HepG2 (cell line): ENCODE measurements around the gene MAN1B1. TPM values are rescaled to one million over a fixed set of nuclear protein-coding genes. Genes with fewer than 3 reads are reported as not detected.
A peak's percentile ranks its signal among the peaks of the same experiment; 100 is the strongest.

Experiments used
- ARNT ChIP-seq: fragments of 450-650 bp; IDR thresholded peaks from 2 replicates; pipeline ENCODE4 v1.6.1; 2017
- ATRX ChIP-seq: sonication (generic); formaldehyde crosslinking; IDR thresholded peaks from 2 replicates; pipeline ENCODE4 v1.4.0; 2020; ENCODE audit warnings: missing genetic modification reagents, borderline replicate concordance
- HHEX ChIP-seq: IDR thresholded peaks from 2 replicates; pipeline ENCODE4 v1.6.1; 2016; ENCODE audit warnings: control low read depth
- KAT7 ChIP-seq: IDR thresholded peaks from 2 replicates; pipeline ENCODE4 v1.6.1; 2018; ENCODE audit warnings: borderline replicate concordance, missing compliant biosample characterization
- MED1 ChIP-seq: sonication (generic); formaldehyde crosslinking; IDR thresholded peaks from 2 replicates; pipeline ENCODE4 v1.4.0; 2020; ENCODE audit warnings: missing genetic modification reagents
- NCOA5 ChIP-seq: sonication (generic); formaldehyde crosslinking; IDR thresholded peaks from 2 replicates; pipeline ENCODE4 v1.4.0; 2020; ENCODE audit warnings: missing genetic modification reagents
- PAF1 ChIP-seq: IDR thresholded peaks from 2 replicates; pipeline ENCODE4 v1.6.1; 2016; ENCODE audit warnings: missing genetic modification reagents, missing compliant biosample characterization
- POLR2AphosphoS2 ChIP-seq: IDR thresholded peaks from 2 replicates; pipeline ENCODE4 v1.6.1; 2011; ENCODE audit warnings: low read depth, low read length, improper control_type of control experiment
- PRMT3 ChIP-seq: sonication (generic); formaldehyde crosslinking; IDR thresholded peaks from 2 replicates; pipeline ENCODE4 v1.8.1; 2022; ENCODE audit warnings: low read depth, mild to moderate bottlenecking, moderate library complexity, missing genetic modification reagents, borderline replicate concordance
- SP4 ChIP-seq: sonication (generic); formaldehyde crosslinking; IDR thresholded peaks from 2 replicates; pipeline ENCODE4 v1.8.1; 2023; ENCODE audit warnings: mild to moderate bottlenecking, missing genetic modification reagents
- TAF15 ChIP-seq: fragments of 200-400 bp; formaldehyde crosslinking; IDR thresholded peaks from one replicate; pipeline ENCODE4 v1.6.1; 2018; ENCODE audit warnings: mild to moderate bottlenecking, low read depth, low read length; ENCODE audit not compliant: poor library complexity, severe bottlenecking
- TMF1 ChIP-seq: sonication (generic); formaldehyde crosslinking; IDR thresholded peaks from 2 replicates; pipeline ENCODE4 v1.8.1; 2022; ENCODE audit warnings: low read depth, missing genetic modification reagents
- XBP1 ChIP-seq: sonication (generic); formaldehyde crosslinking; IDR thresholded peaks from 2 replicates; pipeline ENCODE4 v1.5.0; 2020; ENCODE audit warnings: missing genetic modification reagents
- ZBTB26 ChIP-seq: IDR thresholded peaks from 2 replicates; pipeline ENCODE4 v1.6.1; 2016; ENCODE audit warnings: missing compliant biosample characterization, missing genetic modification reagents, borderline replicate concordance
- ZNF17 ChIP-seq: sonication (generic); formaldehyde crosslinking; IDR thresholded peaks from 2 replicates; pipeline ENCODE4 v1.5.0; 2020; ENCODE audit warnings: mild to moderate bottlenecking, missing genetic modification reagents
- ZNF205 ChIP-seq: IDR thresholded peaks from 2 replicates; pipeline ENCODE4 v1.6.1; 2018; ENCODE audit warnings: missing biosample characterization, missing genetic modification reagents
- ZNF3 ChIP-seq: IDR thresholded peaks from 2 replicates; pipeline ENCODE4 v1.7.0; 2017; ENCODE audit warnings: inconsistent platforms
- ZNF629 ChIP-seq: sonication (generic); formaldehyde crosslinking; conservative IDR thresholded peaks from 2 replicates; pipeline ENCODE4 v1.5.0; 2020; ENCODE audit warnings: missing genetic modification reagents
- ZNF879 ChIP-seq: sonication (generic); formaldehyde crosslinking; IDR thresholded peaks from 2 replicates; pipeline ENCODE4 v1.8.1; 2023; ENCODE audit warnings: missing genetic modification reagents
- polyA plus RNA-seq, 8 experiments: library from polyadenylated mRNA; depleted of rRNA in 3 of 8; stranded (reverse) in 7 of 8; unstranded in 1 of 8; fragments of >200 nt; fragmentation: Illumina TruSeq in 4 of 8; extraction: Trizol in 4 of 8; gene quantifications; 2 replicates each; pipeline versions ENCODE4 v1.2.1 to v1.2.3, GENCODE V29; 2011 to 2016; ENCODE audit warnings: low read depth in 4 of 8, missing spikeins in 1 of 8, mixed read lengths in 1 of 8; ENCODE audit not compliant: insufficient read depth in 1 of 8
- total RNA-seq, 5 experiments: library from RNA; depleted of rRNA; stranded (reverse); fragments of >200 nt; fragmentation: Illumina TruSeq; extraction: Trizol; gene quantifications; 2 replicates each; pipeline ENCODE4 v1.2.3, GENCODE V29; 2016; ENCODE audit warnings: low read depth in 1 of 5
- TF ChIP-seq, protein P1 (sequence below): sonication (generic); formaldehyde crosslinking; IDR thresholded peaks from 2 replicates; pipeline ENCODE4 v1.8.0; 2022; ENCODE audit warnings: mild to moderate bottlenecking, missing genetic modification reagents, moderate library complexity
- TF ChIP-seq, protein P2 (sequence below): sonication (generic); formaldehyde crosslinking; IDR thresholded peaks from 2 replicates; pipeline ENCODE4 v1.5.1; 2020; ENCODE audit warnings: mild to moderate bottlenecking, missing genetic modification reagents, borderline replicate concordance
- TF ChIP-seq, protein P3 (sequence below): sonication (generic); formaldehyde crosslinking; IDR thresholded peaks from 2 replicates; pipeline ENCODE4 v1.8.1; 2022; ENCODE audit warnings: low read depth, mild to moderate bottlenecking, missing genetic modification reagents

Gene MAN1B1
- total and polyA plus RNA-seq, 2 of the 13 experiments (the other 11 are each of a cell fraction or from before 2014, with no cell fraction given) = 48.9 to 59.5 TPM

- TF ChIP-seq, protein P1, sequence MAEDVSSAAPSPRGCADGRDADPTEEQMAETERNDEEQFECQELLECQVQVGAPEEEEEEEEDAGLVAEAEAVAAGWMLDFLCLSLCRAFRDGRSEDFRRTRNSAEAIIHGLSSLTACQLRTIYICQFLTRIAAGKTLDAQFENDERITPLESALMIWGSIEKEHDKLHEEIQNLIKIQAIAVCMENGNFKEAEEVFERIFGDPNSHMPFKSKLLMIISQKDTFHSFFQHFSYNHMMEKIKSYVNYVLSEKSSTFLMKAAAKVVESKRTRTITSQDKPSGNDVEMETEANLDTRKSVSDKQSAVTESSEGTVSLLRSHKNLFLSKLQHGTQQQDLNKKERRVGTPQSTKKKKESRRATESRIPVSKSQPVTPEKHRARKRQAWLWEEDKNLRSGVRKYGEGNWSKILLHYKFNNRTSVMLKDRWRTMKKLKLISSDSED (CRISPR knock-in tag) = no peak
- TF ChIP-seq ATRX (CRISPR knock-in tag) (no peak), ZNF3 (CRISPR knock-in tag) (no peak), PAF1 (no peak), ZNF205 (peak; percentile 39; the same call in 1 of the 2 replicates), NCOA5 (CRISPR knock-in tag) (no peak), ZNF879 (CRISPR knock-in tag) (no peak), POLR2AphosphoS2 (no peak), HHEX (CRISPR knock-in tag) (no peak), ZNF629 (CRISPR knock-in tag) (peak; percentile 5; the same call in 1 of the 2 replicates), TAF15 (no peak), ARNT (no peak), ZNF17 (no peak), XBP1 (CRISPR knock-in tag) (no peak), MED1 (peak; percentile 78), PRMT3 (CRISPR knock-in tag) (no peak), KAT7 (CRISPR knock-in tag) (no peak), SP4 (peak; percentile 58), ZBTB26 (CRISPR knock-in tag) (no peak), TMF1 (CRISPR knock-in tag) (0 out of 2 replicates have a peak, but pooled peaks have one; percentile 24)
- TF ChIP-seq, protein P2, sequence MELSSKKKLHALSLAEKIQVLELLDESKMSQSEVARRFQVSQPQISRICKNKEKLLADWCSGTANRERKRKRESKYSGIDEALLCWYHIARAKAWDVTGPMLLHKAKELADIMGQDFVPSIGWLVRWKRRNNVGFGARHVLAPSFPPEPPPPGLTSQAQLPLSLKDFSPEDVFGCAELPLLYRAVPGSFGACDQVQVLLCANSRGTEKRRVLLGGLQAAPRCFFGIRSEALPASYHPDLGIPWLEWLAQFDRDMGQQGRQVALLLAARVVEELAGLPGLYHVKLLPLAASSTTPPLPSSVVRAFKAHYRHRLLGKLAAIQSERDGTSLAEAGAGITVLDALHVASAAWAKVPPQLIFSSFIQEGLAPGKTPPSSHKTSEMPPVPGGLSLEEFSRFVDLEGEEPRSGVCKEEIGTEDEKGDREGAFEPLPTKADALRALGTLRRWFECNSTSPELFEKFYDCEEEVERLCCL (CRISPR knock-in tag) = no peak
- TF ChIP-seq, protein P3, sequence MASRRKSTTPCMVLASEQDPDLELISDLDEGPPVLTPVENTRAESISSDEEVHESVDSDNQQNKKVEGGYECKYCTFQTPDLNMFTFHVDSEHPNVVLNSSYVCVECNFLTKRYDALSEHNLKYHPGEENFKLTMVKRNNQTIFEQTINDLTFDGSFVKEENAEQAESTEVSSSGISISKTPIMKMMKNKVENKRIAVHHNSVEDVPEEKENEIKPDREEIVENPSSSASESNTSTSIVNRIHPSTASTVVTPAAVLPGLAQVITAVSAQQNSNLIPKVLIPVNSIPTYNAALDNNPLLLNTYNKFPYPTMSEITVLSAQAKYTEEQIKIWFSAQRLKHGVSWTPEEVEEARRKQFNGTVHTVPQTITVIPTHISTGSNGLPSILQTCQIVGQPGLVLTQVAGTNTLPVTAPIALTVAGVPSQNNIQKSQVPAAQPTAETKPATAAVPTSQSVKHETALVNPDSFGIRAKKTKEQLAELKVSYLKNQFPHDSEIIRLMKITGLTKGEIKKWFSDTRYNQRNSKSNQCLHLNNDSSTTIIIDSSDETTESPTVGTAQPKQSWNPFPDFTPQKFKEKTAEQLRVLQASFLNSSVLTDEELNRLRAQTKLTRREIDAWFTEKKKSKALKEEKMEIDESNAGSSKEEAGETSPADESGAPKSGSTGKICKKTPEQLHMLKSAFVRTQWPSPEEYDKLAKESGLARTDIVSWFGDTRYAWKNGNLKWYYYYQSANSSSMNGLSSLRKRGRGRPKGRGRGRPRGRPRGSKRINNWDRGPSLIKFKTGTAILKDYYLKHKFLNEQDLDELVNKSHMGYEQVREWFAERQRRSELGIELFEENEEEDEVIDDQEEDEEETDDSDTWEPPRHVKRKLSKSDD (CRISPR knock-in tag) = no peak
Observed at GRCh38 chr9:137055385-137056364, 31.1 kb upstream of the MAN1B1 start (continued).
